ENCODE results near the gene RRN3.
A peak's percentile ranks its signal among the peaks of the same experiment; 100 is the strongest.
"Not testable (repeated sequence)": the region's sequence is repeated elsewhere in the genome, so short reads cannot be mapped to it uniquely, and the experiment has no call there.

The RRN3 gene

DNA sequence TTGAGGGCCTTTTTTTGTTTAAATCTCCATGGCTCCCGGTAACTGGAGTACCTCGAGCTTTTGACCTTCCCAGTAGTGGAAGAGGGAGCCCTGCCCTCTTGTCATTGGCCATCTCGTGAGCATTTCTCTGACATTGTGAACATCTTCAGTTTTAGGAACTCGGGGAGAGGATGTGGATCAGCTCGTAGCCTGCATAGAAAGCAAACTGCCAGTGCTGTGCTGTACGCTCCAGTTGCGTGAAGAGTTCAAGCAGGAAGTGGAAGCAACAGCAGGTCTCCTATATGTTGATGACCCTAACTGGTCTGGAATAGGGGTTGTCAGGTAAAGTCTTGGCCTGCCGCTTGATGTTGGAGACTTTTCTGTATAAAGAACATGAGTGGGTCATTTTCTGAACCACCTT, 62.5 kb downstream of the RRN3 start:
- no peak for TF ChIP-seq CTCF (IDR thresholded peaks at IDR 0.05)
- H3K36me3 ChIP-seq: peaks cover 60 to 84% (median 81%) of the 10 kb centered on the region in 3 donors
- DNase-seq: no peak
- H3K9me3 ChIP-seq: no peaks in the 10 kb centered on the region
- no peak overlapping the region for H3K4me3 ChIP-seq
- H3K27me3 ChIP-seq: no peaks in the 10 kb centered on the region
- H3K27ac ChIP-seq: no peak overlapping the region
- intact Hi-C loops (cut with DNase I; ENCODE audit: low total_unique reads): no loop called here
- peaks cover 0 to 18% (median 3%) of the 10 kb centered on the region in 4 donors for H3K4me1 ChIP-seq

- H3K4me3 ChIP-seq: no peak overlapping the region
- H3K36me3 ChIP-seq: peaks cover 56 to 80% (median 77%) of the 10 kb centered on the region in 3 donors
- TF ChIP-seq CTCF (IDR thresholded peaks at IDR 0.05): no peak
- H3K4me1 ChIP-seq: peaks cover 0 to 19% (median 3%) of the 10 kb centered on the region in 4 donors
- DNase-seq: no peak
- intact Hi-C loops (cut with DNase I; ENCODE audit: low total_unique reads): no loop called here
- no peaks in the 10 kb centered on the region for H3K9me3 ChIP-seq
- H3K27ac ChIP-seq: no peak overlapping the region
- no peaks in the 10 kb centered on the region for H3K27me3 ChIP-seq
These were observed 62.9 kb downstream of the RRN3 start for GRCh38 chr16:15031179-15031578.

- Histone ChIP-seq H3K36me3 (peaks cover 45 to 69% (median 66%) of the 10 kb centered on the region in 3 donors), H3K27ac (peak overlapping the region in 1 of 2 donors; percentile 45)
- DNase-seq: not testable (repeated sequence)
These were observed 64.3 kb downstream of the RRN3 start for GRCh38 chr16:15029749-15030148.

DNA sequence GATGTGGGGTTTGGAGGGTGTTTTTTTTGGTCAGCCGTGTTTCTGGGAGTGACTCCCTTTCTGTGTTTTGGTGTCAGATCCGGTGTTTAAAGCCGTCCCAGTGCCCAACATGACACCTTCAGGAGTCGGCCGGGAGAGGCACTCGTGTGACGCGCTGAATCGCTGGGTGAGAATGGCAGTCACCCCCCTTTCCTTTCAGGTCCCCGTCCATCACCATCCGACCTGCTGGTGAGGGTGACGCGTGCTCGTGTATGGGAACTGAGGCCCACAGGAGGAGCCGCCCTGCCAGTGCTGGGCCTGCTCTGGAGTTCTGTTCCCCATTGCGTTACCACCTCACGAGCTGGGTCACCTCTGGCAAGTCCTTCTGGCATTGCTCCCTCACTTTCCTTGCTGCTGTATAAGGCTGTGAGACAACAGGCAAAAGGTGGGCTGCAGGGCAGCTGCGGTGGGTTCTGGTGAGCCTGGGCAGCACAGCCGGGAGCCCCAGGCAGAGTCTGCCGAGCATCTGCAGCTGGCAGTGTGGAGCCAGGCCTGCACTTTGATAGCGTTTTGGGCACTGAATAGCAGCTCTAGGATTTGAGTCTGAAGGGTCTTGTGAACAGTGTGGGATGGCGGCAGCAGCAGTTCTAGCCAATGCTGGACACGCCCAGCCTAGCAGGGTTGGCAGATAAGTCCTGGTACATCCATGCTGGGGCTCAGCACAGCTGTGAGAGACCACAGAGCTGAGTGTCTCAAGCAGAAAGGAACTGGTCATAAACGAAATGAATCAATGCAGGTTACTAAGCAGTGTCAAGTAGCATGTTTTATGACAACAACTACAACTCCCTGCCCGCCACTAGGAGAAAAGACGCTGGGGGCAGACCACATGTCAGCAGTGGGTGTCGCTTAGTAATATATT, 65.0 kb downstream of the RRN3 start:
- intact Hi-C loops (cut with DNase I; ENCODE audit: low total_unique reads); H3K27me3 ChIP-seq; H3K9me3 ChIP-seq; H3K4me3 ChIP-seq: not testable (repeated sequence)
- Histone ChIP-seq H3K27ac (peak overlapping the region; percentile 13 to 45), H3K4me1 (peaks cover 0 to 39% (median 7%) of the 10 kb centered on the region in 4 donors), H3K36me3 (peaks cover 38 to 69% (median 66%) of the 10 kb centered on the region in 3 donors)
- DNase-seq: peak in 1 of 2 donors; percentile 74

More at GRCh38 chr16:15029749-15030148, 64.3 kb downstream of the RRN3 start:
- H3K4me1 ChIP-seq: peaks cover 0 to 32% (median 7%) of the 10 kb centered on the region in 4 donors
- intact Hi-C loops (cut with DNase I; ENCODE audit: low total_unique reads); H3K4me3 ChIP-seq; H3K27me3 ChIP-seq; H3K9me3 ChIP-seq: not testable (repeated sequence)

DNA sequence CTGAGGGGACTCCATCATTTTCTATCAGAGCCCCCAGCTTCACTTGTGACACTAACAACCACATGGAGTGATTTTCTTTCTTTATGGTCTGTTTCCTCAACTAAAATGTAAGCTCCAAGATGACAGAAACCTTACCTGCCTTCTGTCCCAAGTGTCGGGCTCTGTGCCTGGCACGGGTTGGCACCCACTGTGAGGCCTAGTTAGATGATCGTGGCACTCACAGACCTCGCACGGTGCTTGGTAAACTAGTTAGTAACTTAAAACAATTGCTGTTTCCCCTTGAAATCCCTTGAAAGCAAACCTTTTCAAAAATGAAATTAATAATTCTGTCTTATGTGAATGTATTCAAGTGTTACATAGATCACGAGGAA, 65.7 kb downstream of the RRN3 start:
- H3K36me3 ChIP-seq: peaks cover 30 to 69% (median 65%) of the 10 kb centered on the region in 3 donors
- H3K4me1 ChIP-seq: peaks cover 0 to 39% (median 7%) of the 10 kb centered on the region in 4 donors
- peak overlapping the region; percentile 13 to 45 for H3K27ac ChIP-seq
- H3K4me3 ChIP-seq; H3K9me3 ChIP-seq; DNase-seq; H3K27me3 ChIP-seq; intact Hi-C loops (cut with DNase I; ENCODE audit: low total_unique reads): not testable (repeated sequence)

- intact Hi-C loops (cut with DNase I; ENCODE audit: low total_unique reads); DNase-seq; H3K27me3 ChIP-seq; H3K4me3 ChIP-seq; H3K9me3 ChIP-seq: not testable (repeated sequence)
- H3K4me1 ChIP-seq: peaks cover 0 to 39% (median 7%) of the 10 kb centered on the region in 4 donors
- H3K36me3 ChIP-seq: peaks cover 28 to 69% (median 62%) of the 10 kb centered on the region in 3 donors
- H3K27ac ChIP-seq: peak overlapping the region; percentile 35 to 41
These were observed 66.3 kb downstream of the RRN3 start for GRCh38 chr16:15027503-15028344.

DNA sequence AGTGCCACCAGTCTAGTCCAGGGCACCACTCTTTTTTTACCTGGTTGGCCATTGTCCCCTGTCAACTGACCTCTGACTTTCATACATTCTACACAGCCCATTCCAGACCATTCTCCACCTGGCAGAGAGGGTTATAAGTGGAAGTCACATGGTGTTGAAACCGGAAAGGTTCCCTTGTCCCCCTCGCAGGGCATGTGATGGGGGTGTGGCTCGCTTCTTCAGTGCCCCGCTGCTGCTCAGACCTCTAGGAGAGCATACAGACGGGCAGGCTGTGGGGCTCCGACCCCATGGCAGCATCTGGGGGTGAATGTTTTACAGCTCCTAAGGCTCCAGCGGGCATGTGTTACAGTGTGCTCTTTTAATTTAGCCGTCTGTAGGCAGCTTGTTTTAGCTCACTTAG, 67.0 kb downstream of the RRN3 start:
- DNase-seq; intact Hi-C loops (cut with DNase I; ENCODE audit: low total_unique reads); H3K27me3 ChIP-seq; H3K27ac ChIP-seq; H3K9me3 ChIP-seq; H3K4me3 ChIP-seq: not testable (repeated sequence)
- H3K4me1 ChIP-seq: peaks cover 0 to 39% (median 7%) of the 10 kb centered on the region in 4 donors
- H3K36me3 ChIP-seq: peaks cover 26 to 63% (median 61%) of the 10 kb centered on the region in 3 donors

DNA sequence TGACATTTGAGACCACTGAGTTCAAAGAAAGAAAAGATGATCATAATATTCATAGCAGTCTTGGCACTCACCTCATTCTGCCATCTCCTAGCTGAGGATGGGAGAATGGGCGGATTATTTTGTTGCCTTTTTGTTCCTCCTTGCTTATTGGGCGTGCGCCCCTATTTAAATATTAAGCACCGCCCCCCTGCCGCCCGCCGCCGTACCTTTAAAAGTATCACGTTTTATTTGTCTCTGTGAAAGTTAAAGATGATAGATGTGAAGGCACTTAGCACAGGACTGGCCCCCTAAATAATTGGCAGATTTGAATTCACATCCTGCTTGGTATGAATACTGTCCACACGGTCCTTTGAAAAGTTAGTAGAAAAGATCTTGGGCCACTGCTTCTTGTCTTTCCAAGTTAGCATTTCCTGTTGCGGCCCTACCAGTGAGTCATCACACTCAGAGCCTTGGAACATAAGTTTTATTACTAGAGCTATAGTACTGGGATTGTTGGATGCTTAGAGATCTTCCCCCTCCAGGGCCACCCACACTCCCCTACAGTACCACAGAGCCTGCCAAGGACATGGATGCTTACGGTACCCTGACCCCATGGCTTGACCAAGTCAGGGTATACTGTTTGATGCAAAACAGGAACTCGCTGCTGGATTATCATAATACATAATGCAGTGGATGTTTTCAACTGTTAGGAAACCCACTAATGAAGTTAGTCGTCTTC, 68.7 kb downstream of the RRN3 start:
- peak in 1 of 2 donors; percentile 62 for DNase-seq
- H3K36me3 ChIP-seq: peaks cover 16 to 62% (median 53%) of the 10 kb centered on the region in 3 donors

DNA sequence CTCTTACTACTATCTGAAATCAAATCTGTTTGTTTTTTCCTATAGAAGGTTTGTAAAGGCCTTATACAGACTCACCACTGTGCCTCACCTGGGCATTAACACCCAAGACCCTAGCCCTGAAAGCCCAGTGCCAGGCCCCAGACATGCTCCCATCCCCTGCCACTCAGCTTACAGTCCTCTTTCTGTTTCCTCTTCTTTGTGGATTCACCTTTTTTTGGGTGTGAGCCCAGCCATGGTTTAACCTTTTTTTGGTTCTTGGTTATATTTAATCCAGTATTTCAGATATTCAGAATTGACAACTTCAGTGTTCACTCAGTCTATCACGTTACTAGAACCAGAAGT, 69.2 kb downstream of the RRN3 start:
- Histone ChIP-seq H3K27ac (peak overlapping the region in 1 of 2 donors; percentile 20), H3K36me3 (peaks cover 16 to 61% (median 54%) of the 10 kb centered on the region in 3 donors), H3K4me1 (peaks cover 0 to 46% (median 7%) of the 10 kb centered on the region in 4 donors)
- DNase-seq: peak in 1 of 2 donors; percentile 52
- H3K4me3 ChIP-seq; H3K9me3 ChIP-seq; H3K27me3 ChIP-seq; intact Hi-C loops (cut with DNase I; ENCODE audit: low total_unique reads): not testable (repeated sequence)

More for the DNA sequence above, 68.7 kb downstream of the RRN3 start:
- intact Hi-C loops (cut with DNase I; ENCODE audit: low total_unique reads); H3K27me3 ChIP-seq; H3K4me3 ChIP-seq; H3K9me3 ChIP-seq: not testable (repeated sequence)
- peak overlapping the region; percentile 43 to 48 for H3K27ac ChIP-seq
- peaks cover 0 to 48% (median 7%) of the 10 kb centered on the region in 4 donors for H3K4me1 ChIP-seq

DNA sequence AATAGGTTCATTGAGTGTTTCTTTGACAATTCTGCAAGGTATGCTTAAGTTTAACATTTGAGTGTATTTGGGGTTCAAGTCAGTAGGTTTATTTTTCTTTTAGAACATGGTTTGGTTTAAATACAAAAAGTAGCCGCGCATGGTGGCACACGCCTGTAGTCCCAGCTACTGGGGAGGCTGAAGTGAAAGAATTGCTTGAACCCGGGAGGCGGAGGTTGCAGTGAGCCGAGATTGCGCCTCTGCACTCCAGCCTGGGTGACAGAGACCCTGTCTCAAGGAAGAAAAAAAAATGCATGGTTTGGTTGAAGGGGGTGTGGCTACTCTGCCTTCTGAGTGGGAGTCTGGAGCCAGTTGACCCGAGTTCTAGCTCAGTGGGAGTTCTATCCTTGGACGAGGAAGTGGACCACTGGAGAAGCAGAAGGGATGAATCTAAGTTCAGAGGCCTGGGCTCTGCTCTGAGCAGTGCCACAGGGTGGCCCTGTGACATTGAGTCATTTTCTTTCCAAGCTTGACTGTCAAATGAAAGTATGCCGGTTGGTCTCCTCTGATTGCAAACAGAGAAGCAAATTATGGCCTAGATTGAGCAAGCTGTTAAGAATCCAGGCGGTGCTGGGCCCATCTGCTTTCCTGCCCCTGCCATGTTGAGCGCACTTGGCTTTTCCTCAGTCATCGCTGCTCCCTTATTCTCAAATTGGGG, 70.5 kb downstream of the RRN3 start:
- peaks cover 20 to 60% (median 53%) of the 10 kb centered on the region in 3 donors for H3K36me3 ChIP-seq
- H3K27ac ChIP-seq: peak overlapping the region in 1 of 2 donors; percentile 34
- H3K9me3 ChIP-seq: not testable (repeated sequence)

More for the DNA sequence above, 70.5 kb downstream of the RRN3 start:
- H3K4me1 ChIP-seq: peaks cover 0 to 36% (median 6%) of the 10 kb centered on the region in 4 donors
- H3K4me3 ChIP-seq; H3K27me3 ChIP-seq; intact Hi-C loops (cut with DNase I; ENCODE audit: low total_unique reads): not testable (repeated sequence)
- peak in 1 of 2 donors; percentile 64 for DNase-seq

All from tibial artery (tissue), 4 donors.